Natural killer cell treated with Interleukin-12 subunit alpha and Interleukin-12 subunit beta and Interleukin-15 and Interleukin-18, amount 100 ng/mL, for 72 hours (primary cell): ENCODE results near the gene MAMSTR. TPM values are rescaled to one million over a fixed set of nuclear protein-coding genes. Genes with fewer than 3 reads are reported as not detected.
"Not testable (repeated sequence)": the region's sequence is repeated elsewhere in the genome, so short reads cannot be mapped to it uniquely, and the experiment has no call there.

Experiments
- ATAC-seq, 2 donors: fragments of 150-1000 bp; cut with Tn5 transposase in 1 of 2; sonication (Bioruptor Pico), chemical (Tn5 transposase) in 1 of 2; 2 replicates each; pipeline ENCODE4 v1.10.0; 2021
- DNase-seq: peaks from one replicate; pipeline ENCODE4 v3.0.0; 2022; ENCODE audit warnings: low spot score
- H3K27ac Mint-ChIP-seq, 2 donors: 1 replicate in 1 of 2; 2 replicates in 1 of 2; pipeline ENCODE4 v1.8.0; 2022; ENCODE audit warnings: mixed read lengths in 2 of 2, mild to moderate bottlenecking in 1 of 2, moderate library complexity in 1 of 2
- H3K27me3 Mint-ChIP-seq, 2 donors: 1 replicate in 1 of 2; 2 replicates in 1 of 2; pipeline ENCODE4 v1.8.0; 2022; ENCODE audit warnings: mixed read lengths in 2 of 2
- H3K36me3 Mint-ChIP-seq: one replicate; pipeline ENCODE4 v1.8.0; 2022; ENCODE audit warnings: mixed read lengths
- H3K4me1 Mint-ChIP-seq, 2 donors: 1 replicate in 1 of 2; 2 replicates in 1 of 2; pipeline ENCODE4 v1.8.0; 2022; ENCODE audit warnings: low read depth in 2 of 2, mixed read lengths in 2 of 2, mild to moderate bottlenecking in 1 of 2
- H3K4me3 Mint-ChIP-seq: one replicate; pipeline ENCODE4 v1.8.0; 2022; ENCODE audit warnings: mixed read lengths
- H3K9me3 Mint-ChIP-seq: 2 replicates; pipeline ENCODE4 v1.8.0; 2022; ENCODE audit warnings: mixed read lengths
- total RNA-seq, 2 donors: library from RNA; stranded (reverse); gene quantifications; one replicate each; pipeline ENCODE4 v1.2.3, GENCODE V29; 2022

MAMSTR gene
- total RNA-seq, 2 donors from 2014 or later: 1.0 to 1.2 TPM

DNA sequence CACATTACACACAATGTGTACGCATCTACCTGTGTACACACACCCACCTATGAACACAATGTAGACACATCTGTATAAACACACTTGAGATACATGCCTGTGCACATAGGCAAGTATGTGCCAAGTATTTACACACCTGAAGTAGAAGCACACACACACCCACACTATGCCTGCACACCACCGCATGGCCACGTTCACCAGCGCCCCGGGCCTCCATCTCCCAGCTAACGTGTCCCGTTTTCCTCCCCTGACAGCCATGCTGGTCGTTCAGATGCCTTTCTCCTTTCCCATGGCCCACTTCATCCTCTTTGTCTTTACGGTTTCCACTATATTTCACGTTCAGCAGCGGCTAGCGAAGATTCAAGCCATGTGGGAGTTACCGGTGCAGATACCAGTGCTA, 16.8 kb downstream of the MAMSTR start:
- peaks cover 0 to 4% of the 10 kb centered on the region in 2 donors for H3K27me3 Mint-ChIP-seq
- no peaks in the 10 kb centered on the region for H3K4me1 Mint-ChIP-seq
- ATAC-seq (no peak), DNase-seq (no peak)
- no peak overlapping the region for H3K4me3 Mint-ChIP-seq
- no peaks in the 10 kb centered on the region for H3K9me3 Mint-ChIP-seq
- no peaks in the 10 kb centered on the region for H3K36me3 Mint-ChIP-seq
- H3K27ac Mint-ChIP-seq: no peak overlapping the region

DNA sequence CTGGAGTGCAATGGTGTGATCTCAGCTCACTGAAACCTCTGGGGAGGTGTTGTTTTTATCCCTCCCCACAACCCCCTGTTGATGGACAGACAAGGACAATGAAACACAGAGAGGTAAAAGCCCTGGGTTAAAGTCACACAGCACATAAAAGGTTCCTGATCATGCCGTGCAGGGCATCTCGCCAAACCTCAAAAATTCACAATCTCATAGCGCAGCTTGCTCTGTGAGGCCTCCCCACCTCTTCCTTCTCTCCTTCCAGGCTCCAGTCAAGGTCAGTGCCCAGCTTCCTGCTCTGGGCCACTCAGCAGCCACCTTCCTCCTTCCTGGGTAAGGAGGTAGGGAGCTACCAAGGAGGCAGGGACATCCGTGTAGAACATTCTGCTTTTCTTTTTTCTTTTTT, 21.5 kb downstream of the MAMSTR start:
- Mint-ChIP-seq H3K27ac (no peak overlapping the region), H3K27me3 (peaks cover 0 to 11% of the 10 kb centered on the region in 2 donors), H3K4me1 (peaks cover 0 to 7% of the 10 kb centered on the region in 2 donors), H3K36me3 (no peaks in the 10 kb centered on the region), H3K4me3 (no peak overlapping the region), H3K9me3 (no peaks in the 10 kb centered on the region)
- ATAC-seq: no peak
- no peak for DNase-seq

DNA sequence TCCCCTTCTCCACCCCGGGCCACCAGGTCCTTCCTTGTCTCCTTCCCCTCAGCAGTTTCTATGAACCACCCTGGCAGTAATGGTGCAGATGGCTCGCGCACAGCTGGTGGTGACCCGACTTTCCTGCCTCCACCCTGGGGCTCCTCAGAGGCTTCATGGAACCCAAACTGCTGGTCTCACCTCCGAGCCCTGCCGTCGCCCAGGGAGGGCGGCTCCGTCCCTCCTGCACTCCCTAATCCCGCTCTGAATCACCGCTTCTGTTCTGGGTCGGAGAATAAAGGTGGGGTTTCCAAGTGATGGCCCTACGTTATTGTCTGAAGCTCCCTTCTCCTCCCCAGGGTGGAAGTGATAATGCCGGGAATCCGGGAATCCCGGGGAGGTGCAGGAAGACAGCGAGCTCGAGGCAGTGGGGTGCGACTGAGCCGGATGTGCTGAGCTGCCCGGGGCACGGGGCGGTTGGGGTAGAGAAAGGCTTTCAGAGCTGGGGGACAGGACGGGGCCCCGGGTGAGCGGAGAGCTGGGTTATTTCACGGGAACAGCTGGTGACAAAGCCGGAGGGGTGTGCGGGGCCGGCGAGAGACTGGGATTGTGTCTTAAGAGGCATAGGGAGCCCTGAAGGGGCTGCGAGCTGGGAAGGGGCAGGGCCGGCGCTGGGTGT, 23.0 kb downstream of the MAMSTR start:
- no peak overlapping the region for H3K4me3 Mint-ChIP-seq
- H3K36me3 Mint-ChIP-seq: no peaks in the 10 kb centered on the region
- H3K4me1 Mint-ChIP-seq: peaks cover 0 to 7% of the 10 kb centered on the region in 2 donors
- no peak overlapping the region for H3K27ac Mint-ChIP-seq
- H3K27me3 Mint-ChIP-seq: peaks cover 0 to 11% of the 10 kb centered on the region in 2 donors
- H3K9me3 Mint-ChIP-seq: no peaks in the 10 kb centered on the region
- ATAC-seq: peak in 1 of 2 donors; percentile 66
- DNase-seq: no peak

DNA sequence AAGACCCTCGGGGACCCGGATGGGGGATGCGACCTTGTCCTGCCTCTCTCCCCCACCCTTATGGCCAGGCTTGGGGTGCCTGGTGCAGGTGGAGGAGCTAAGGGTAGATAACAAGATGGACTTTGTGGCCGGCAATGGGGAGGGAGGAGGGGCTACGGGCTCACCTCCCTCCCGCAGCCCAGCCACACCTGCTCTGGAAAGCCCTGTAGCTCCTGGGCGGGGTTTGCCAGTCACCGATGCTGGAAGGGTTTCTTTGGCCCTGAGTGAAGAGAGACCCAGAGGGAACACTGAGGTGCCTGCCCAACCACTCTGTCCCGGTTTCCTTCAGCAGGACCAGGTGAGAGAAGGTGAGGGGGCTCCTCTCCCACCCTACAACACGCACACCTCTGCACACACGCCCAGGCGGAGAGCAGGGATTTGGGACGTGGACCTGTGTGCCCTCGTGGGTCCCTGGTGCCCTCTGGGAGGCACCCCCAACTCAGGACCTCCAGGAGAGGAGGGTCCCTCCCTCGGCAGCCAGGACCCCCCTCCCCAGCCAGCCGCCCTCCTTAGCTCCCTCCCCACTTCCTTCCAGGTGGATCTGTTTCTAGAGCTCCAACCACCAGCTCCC, 23.7 kb downstream of the MAMSTR start, which contains the start of gene FUT2:
Gene FUT2, plus strand, starts transcription at position 229 of the 610 bp plus-strand sequence. CDS start 6,986 bp downstream, outside the sequence.
- peaks cover 0 to 7% of the 10 kb centered on the region in 2 donors for H3K4me1 Mint-ChIP-seq
- DNase-seq (no peak), ATAC-seq (peak in 1 of 2 donors; percentile 45)
- no peaks in the 10 kb centered on the region for H3K9me3 Mint-ChIP-seq
- H3K4me3 Mint-ChIP-seq: no peak within 1 kb of the TSS
- H3K36me3 Mint-ChIP-seq: no peaks in the 10 kb centered on the region
- no peak within 1 kb of the TSS for H3K27ac Mint-ChIP-seq
- peaks cover 0 to 11% of the 10 kb centered on the region in 2 donors for H3K27me3 Mint-ChIP-seq

DNA sequence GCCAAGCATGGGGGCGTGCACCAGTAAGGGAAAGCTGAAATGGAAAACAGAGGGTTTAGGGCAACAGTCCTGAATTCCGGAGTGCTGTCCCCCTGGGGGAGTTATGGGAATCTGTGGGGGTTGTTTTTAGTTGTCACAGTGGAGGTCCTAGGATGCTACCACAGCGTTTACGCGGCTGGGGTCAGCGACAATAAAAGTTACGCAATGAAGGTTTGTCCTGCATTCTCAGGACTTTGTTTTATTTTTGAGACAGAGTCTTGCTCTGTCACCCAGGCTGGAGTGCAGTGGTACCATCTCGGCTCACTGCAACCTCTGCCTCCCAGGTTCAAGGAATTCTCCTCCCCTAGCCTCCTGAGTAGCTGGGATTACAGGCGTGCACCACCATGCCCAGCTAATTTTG, 25.9 kb downstream of the MAMSTR start:
- H3K4me1 Mint-ChIP-seq, H3K36me3 Mint-ChIP-seq, H3K27ac Mint-ChIP-seq, DNase-seq, H3K9me3 Mint-ChIP-seq, H3K4me3 Mint-ChIP-seq, ATAC-seq: not testable (repeated sequence)
- H3K27me3 Mint-ChIP-seq: peaks cover 0 to 11% of the 10 kb centered on the region in 2 donors

DNA sequence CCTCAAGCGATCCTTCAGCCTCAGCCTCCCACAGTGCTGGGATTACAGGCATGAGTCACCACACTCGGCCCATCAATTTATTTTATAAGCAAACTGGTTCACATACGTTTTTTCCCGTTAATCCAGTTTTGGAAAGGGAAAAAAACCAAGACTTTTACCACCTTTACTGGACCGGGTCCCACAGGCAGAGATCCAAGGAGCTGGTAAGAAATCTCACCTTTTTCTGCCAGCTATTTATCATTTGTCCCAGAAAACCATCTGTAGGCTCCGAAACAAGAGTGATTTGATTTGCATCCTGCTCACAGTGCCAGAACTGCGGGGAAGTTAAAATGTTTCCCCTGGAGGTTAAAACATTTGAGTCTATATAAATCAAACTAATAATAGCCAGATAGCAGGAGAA, 30.1 kb downstream of the MAMSTR start:
- DNase-seq (no peak), ATAC-seq (no peak)
- Mint-ChIP-seq H3K9me3 (no peaks in the 10 kb centered on the region), H3K36me3 (no peaks in the 10 kb centered on the region), H3K27me3 (no peaks in the 10 kb centered on the region), H3K4me1 (no peaks in the 10 kb centered on the region), H3K4me3 (no peak overlapping the region), H3K27ac (no peak overlapping the region)

DNA sequence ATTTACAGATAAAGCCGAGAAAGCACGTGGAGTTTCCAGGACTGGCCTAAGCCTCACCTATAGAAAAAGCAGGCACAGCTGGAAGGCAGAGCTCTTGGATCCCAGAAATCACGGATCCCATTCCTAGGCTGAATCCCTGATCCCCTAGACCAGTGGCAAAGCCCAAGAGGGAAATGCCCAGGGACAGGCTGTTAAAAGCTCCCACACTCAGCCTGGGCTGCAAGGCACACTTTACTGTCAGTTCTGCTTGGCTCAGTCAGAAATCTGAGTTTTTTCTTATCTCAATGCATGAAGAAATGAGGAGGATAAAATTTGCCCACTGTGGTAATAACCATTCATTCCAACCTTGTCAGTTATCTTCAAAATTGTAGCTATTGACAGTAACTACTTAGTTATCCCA, 31.7 kb downstream of the MAMSTR start:
- no peaks in the 10 kb centered on the region for H3K36me3 Mint-ChIP-seq
- no peaks in the 10 kb centered on the region for H3K9me3 Mint-ChIP-seq
- no peak overlapping the region for H3K27ac Mint-ChIP-seq
- no peaks in the 10 kb centered on the region for H3K27me3 Mint-ChIP-seq
- no peaks in the 10 kb centered on the region for H3K4me1 Mint-ChIP-seq
- no peak for ATAC-seq
- H3K4me3 Mint-ChIP-seq: no peak overlapping the region
- DNase-seq: no peak

DNA sequence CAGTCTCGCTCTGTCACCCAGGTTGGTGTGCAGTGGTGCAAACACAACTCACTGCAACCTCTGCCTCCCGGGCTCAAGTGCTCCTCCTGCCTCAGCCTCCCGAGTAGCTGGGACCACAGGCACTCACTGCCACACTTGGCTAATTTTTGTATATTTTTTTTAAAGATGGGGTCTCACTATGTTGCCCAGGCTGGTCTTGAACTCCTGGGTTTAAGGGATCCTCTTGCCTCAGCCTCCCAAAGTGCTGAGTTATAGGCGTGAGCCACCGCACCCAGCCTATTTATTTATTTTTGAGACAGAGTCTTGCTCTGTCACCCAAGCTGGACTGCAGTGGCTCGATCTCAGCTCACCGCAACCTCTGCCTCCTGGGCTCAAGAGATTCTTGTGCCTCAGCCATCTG, 32.9 kb downstream of the MAMSTR start:
- H3K27ac Mint-ChIP-seq, H3K4me1 Mint-ChIP-seq, H3K36me3 Mint-ChIP-seq, ATAC-seq, DNase-seq, H3K27me3 Mint-ChIP-seq, H3K4me3 Mint-ChIP-seq, H3K9me3 Mint-ChIP-seq: not testable (repeated sequence)

DNA sequence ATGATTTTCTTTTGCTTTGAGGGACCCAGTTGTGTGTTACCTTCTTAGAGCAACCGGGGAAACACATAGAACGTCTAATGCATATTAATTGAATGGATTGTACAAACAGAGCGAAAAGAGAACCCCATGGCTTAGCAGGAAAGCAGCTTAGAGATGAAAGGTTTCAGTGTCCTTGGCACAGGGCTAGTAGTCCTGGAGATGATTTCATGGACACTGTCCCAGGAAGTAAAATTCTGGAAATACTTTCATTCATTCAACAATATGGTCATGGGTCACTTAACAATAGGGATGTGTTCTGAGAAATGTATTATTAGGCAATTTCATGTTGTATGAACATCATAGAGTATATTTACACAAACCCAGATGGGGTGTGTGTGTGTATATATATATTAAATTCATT, 33.4 kb downstream of the MAMSTR start:
- DNase-seq (no peak), ATAC-seq (no peak)
- H3K9me3 Mint-ChIP-seq: no peaks in the 10 kb centered on the region
- H3K27ac Mint-ChIP-seq: no peak overlapping the region
- no peaks in the 10 kb centered on the region for H3K36me3 Mint-ChIP-seq
- no peaks in the 10 kb centered on the region for H3K27me3 Mint-ChIP-seq
- H3K4me1 Mint-ChIP-seq: no peaks in the 10 kb centered on the region
- H3K4me3 Mint-ChIP-seq: no peak overlapping the region

DNA sequence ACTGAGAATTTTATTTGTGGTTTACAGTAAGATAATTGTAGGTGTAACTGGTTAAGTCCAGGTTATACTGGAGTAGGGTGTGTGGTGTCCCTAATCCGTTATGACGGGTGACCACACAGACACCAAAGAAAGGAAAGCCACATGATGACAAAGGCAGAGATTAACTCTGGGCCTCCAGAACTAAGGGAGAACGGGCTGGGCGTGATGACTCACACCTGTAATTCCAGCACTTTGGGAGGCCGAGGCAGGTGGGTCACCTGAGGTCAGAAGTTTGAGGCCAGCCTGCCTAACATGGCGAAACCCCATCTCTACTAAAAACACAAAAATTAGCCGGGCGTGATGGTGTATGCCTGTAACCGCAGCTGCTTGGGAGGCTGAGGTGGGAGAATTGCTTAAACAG, 33.9 kb downstream of the MAMSTR start:
- DNase-seq (no peak), ATAC-seq (no peak)
- Mint-ChIP-seq H3K9me3 (no peaks in the 10 kb centered on the region), H3K4me1 (no peaks in the 10 kb centered on the region), H3K36me3 (no peaks in the 10 kb centered on the region), H3K27me3 (no peaks in the 10 kb centered on the region), H3K27ac (no peak overlapping the region), H3K4me3 (no peak overlapping the region)

DNA sequence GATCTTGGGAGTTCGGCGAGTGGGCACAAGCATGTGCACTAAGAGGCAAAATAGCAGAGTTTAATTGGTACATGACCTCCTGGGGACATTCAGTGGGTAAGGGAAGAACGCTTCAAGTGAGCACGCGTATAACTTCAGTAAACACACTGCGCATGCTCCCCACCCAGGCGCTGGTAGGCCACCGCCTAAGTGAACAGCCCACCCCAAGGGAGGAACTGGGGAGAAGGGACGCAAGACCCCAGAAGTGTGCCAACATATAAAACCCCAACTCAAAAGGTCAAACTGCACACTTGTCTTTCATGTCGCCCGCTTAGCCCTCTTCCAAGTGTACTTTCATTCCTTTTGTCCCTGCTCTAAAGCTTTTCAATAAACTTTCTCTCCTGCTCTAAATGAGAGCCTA, 36.2 kb downstream of the MAMSTR start:
- H3K9me3 Mint-ChIP-seq: no peaks in the 10 kb centered on the region
- H3K4me1 Mint-ChIP-seq: no peaks in the 10 kb centered on the region
- ATAC-seq (peak in 1 of 2 donors; percentile 57), DNase-seq (no peak)
- H3K36me3 Mint-ChIP-seq: no peaks in the 10 kb centered on the region
- no peak overlapping the region for H3K27ac Mint-ChIP-seq
- H3K4me3 Mint-ChIP-seq: no peak overlapping the region
- H3K27me3 Mint-ChIP-seq: no peaks in the 10 kb centered on the region

DNA sequence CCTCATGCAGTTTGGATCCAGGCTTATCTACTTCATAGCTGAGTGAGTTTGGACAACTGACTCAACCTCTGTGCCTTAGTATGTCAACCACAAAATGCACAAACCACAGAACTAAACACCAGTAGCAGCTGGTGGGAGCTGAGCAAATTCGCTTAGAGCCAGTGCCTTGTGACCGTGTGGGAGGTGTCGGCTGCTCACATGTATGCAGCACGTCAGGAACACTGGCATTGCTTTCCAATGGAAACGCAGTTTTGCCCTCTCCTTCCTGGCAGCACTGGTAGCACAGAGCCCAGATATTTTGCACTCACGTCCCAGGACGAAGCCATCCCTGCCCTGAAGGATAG, 38.4 kb downstream of the MAMSTR start:
- Mint-ChIP-seq H3K36me3 (no peaks in the 10 kb centered on the region), H3K9me3 (no peaks in the 10 kb centered on the region), H3K27me3 (no peaks in the 10 kb centered on the region), H3K4me3 (no peak overlapping the region), H3K27ac (no peak overlapping the region), H3K4me1 (no peaks in the 10 kb centered on the region)
- DNase-seq: no peak
- peak; percentile 15 to 63 for ATAC-seq

DNA sequence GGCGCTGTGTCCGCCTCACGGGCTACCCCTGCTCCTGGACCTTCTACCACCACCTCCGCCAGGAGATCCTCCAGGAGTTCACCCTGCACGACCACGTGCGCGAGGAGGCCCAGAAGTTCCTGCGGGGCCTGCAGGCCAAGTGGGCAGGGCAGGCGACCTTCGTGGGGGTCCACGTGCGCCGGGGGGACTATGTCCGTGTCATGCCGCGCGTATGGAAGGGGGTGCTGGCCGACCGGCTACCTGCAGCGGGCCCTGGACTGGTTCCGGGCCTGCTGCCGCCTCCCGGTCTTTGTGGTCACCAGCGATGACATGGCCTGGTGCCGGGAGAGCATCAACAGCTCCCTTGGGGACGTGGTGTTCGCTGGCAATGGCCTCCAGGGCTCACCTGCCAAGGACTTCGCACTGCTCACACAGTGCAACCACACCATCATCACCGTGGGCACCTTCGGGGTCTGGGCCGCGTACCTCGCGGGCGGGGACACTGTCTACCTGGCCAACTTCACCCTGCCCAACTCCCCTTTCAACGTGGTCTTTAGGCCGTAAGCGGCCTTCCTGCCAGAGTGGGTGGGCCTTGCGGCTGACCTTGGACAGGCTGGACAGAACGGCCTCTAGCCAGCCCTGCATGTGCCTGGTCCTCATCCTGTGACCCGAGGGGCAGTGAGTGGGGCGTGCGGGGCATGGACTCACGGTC, 38.9 kb downstream of the MAMSTR start:
- no peaks in the 10 kb centered on the region for H3K36me3 Mint-ChIP-seq
- no peaks in the 10 kb centered on the region for H3K27me3 Mint-ChIP-seq
- ATAC-seq (peak in 1 of 2 donors; percentile 28), DNase-seq (no peak)
- no peak overlapping the region for H3K4me3 Mint-ChIP-seq
- peaks cover 0 to under 1% of the 10 kb centered on the region in 2 donors for H3K4me1 Mint-ChIP-seq
- H3K27ac Mint-ChIP-seq: no peak overlapping the region
- H3K9me3 Mint-ChIP-seq: no peaks in the 10 kb centered on the region

DNA sequence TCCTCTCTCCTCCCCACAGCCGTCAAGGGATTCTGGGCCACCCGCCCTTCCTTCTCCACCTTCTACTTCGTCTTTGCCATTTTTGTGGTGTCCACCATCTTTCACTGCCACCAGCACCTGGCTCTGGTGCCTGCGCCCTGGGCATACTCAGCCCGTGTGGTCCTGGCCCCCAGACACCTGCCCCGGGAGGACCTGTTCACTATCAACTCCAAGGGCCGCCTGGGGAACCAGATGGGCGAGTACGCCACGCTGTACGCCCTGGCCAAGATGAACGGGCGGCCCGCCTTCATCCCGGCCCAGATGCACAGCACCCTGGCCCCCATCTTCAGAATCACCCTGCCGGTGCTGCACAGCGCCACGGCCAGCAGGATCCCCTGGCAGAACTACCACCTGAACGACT, 39.5 kb downstream of the MAMSTR start:
- not testable (repeated sequence) for H3K4me3 Mint-ChIP-seq, H3K27me3 Mint-ChIP-seq, H3K9me3 Mint-ChIP-seq, DNase-seq, H3K36me3 Mint-ChIP-seq, H3K27ac Mint-ChIP-seq, H3K4me1 Mint-ChIP-seq
- peak in 1 of 2 donors; percentile 5 for ATAC-seq
